ENCODE data around the gene CEP41. TPM values are rescaled to one million over a fixed set of nuclear protein-coding genes. Genes with fewer than 3 reads are reported as not detected.

CEP41 gene
- total and polyA plus RNA-seq, 2 donors (not counting 3 experiments of a cell fraction or from before 2014, with no cell fraction given), result 19.5 to 26.8 TPM

DNA sequence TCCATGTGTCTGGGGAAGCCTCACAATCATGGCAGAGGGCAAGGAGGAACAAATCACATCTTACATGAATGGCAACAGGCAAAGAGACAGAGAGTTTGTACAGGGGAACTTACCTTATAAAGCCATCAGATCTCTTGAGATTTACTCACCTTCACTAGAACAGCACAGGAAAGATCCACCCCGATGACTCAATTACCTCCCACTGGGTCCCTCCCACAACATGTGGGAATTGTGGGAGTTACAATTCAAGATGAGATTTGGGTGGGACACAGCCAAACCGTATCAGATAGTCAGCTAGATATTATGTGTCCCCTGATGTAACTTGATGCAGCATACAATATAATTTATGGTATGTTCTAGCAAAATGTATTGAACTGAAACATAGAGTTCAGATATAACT, 14.1 kb upstream of the CEP41 start:
- H3K9ac ChIP-seq (replicated peaks; ENCODE audit: extremely low read depth, insufficient read depth, low read length), result no peak overlapping the region
- H3K4me3 ChIP-seq (replicated peaks in 1 of 3; ENCODE audit: insufficient read depth in 1 of 3, low read depth in 1 of 3, low read length in 3 of 3), result no peak overlapping the region
- H2AFZ ChIP-seq (ENCODE audit: low read depth, low read length), result no peak overlapping the region
- POLR2A ChIA-PET, result no interaction called here
- DNase-seq (ENCODE audit: low read depth, low spot score) (no peak), FAIRE-seq (no peak)
- H3K36me3 ChIP-seq (ENCODE audit: control insufficient read depth in 2 of 2, extremely low read depth in 1 of 2, insufficient read depth in 2 of 2, low read length in 2 of 2), result no peaks in the 10 kb centered on the region
- no peaks in the 10 kb centered on the region for H3K4me1 ChIP-seq (ENCODE audit: control insufficient read depth, extremely low read depth, insufficient read depth, low read length)
- no peaks in the 10 kb centered on the region for H3K9me1 ChIP-seq (replicated peaks; ENCODE audit: control insufficient read depth, extremely low read depth, insufficient read depth, low read length)
- CTCF ChIA-PET, result interaction anchor here (1.0 kb wide), 2 partner anchors 22 to 29 kb away, joined by 3 read pairs; no protein-coding TSS in a partner anchor
- BruUV-seq (replicated peaks), result no TSS peak
- no peaks in the 10 kb centered on the region for H4K20me1 ChIP-seq (replicated peaks; ENCODE audit: control insufficient read depth, extremely low read depth, insufficient read depth, low read length)
- H3K79me2 ChIP-seq (ENCODE audit: control insufficient read depth, insufficient read depth, low read length), result no peaks in the 10 kb centered on the region
- dilution Hi-C loops (cut with MboI; ENCODE audit: extremely low pct_ligation_motif_present, low sequenced_read_pairs), result no loop called here
- H3K27ac ChIP-seq (ENCODE audit: insufficient read depth, low read depth, low read length), result no peak overlapping the region
- intact Hi-C loops (cut with micrococcal nuclease), result no loop called here
- H3K9me3 ChIP-seq (replicated peaks; ENCODE audit: control insufficient read depth, insufficient read depth, low read length), result no peaks in the 10 kb centered on the region
- TF ChIP-seq POLR2AphosphoS5 (IDR thresholded peaks at IDR 0.05; ENCODE audit: insufficient read depth, low read depth, low read length) (no peak), MYC (IDR thresholded peaks at IDR 0.05; ENCODE audit: low read depth, low read length) (no peak), POLR2A (IDR thresholded peaks at IDR 0.05; ENCODE audit: low read depth, low read length) (no peak), GATA2 (IDR thresholded peaks at IDR 0.05; ENCODE audit: insufficient read depth, insufficient read length, low read depth, low read length) (no peak), JUN (IDR thresholded peaks at IDR 0.05; ENCODE audit: borderline replicate concordance, insufficient read depth, insufficient read length, low read depth) (no peak), FOS (IDR thresholded peaks at IDR 0.05; ENCODE audit: borderline replicate concordance, insufficient read depth, low read length) (no peak)
- TF ChIP-seq, protein P1, sequence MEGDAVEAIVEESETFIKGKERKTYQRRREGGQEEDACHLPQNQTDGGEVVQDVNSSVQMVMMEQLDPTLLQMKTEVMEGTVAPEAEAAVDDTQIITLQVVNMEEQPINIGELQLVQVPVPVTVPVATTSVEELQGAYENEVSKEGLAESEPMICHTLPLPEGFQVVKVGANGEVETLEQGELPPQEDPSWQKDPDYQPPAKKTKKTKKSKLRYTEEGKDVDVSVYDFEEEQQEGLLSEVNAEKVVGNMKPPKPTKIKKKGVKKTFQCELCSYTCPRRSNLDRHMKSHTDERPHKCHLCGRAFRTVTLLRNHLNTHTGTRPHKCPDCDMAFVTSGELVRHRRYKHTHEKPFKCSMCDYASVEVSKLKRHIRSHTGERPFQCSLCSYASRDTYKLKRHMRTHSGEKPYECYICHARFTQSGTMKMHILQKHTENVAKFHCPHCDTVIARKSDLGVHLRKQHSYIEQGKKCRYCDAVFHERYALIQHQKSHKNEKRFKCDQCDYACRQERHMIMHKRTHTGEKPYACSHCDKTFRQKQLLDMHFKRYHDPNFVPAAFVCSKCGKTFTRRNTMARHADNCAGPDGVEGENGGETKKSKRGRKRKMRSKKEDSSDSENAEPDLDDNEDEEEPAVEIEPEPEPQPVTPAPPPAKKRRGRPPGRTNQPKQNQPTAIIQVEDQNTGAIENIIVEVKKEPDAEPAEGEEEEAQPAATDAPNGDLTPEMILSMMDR (IDR thresholded peaks at IDR 0.05; ENCODE audit: extremely low read depth in 1 of 2, insufficient read depth in 1 of 2, low read depth in 1 of 2, low read length in 2 of 2), result no peak
- TF ChIP-seq, protein P2, sequence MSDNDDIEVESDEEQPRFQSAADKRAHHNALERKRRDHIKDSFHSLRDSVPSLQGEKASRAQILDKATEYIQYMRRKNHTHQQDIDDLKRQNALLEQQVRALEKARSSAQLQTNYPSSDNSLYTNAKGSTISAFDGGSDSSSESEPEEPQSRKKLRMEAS (IDR thresholded peaks at IDR 0.05; ENCODE audit: insufficient read depth, insufficient read length), result no peak
- no peak overlapping the region for H3K4me2 ChIP-seq (ENCODE audit: insufficient read depth, low read length)
- peaks cover 2 to 11% of the 10 kb centered on the region in 2 experiments for H3K27me3 ChIP-seq (ENCODE audit: control insufficient read depth in 2 of 2, insufficient read depth in 2 of 2, low read length in 2 of 2)

Measured in endothelial cell of umbilical vein (primary cell).